ENCODE results near the gene KLK11. TPM values are rescaled to one million over a fixed set of nuclear protein-coding genes. Genes with fewer than 3 reads are reported as not detected.

KLK11 gene
- total RNA-seq, 2 experiments from 2014 or later: not detected

- Mint-ChIP-seq H3K9me3 (no peaks in the 10 kb centered on the region), H3K27ac (no peak overlapping the region), H3K4me3 (no peak overlapping the region), H3K27me3 (peaks cover 3% of the 10 kb centered on the region), H3K36me3 (no peaks in the 10 kb centered on the region), H3K4me1 (no peaks in the 10 kb centered on the region)
- DNase-seq: no peak
Measured at GRCh38 chr19:51040151-51040550, 13.7 kb upstream of the KLK11 start.

- no peak for DNase-seq
- Mint-ChIP-seq H3K4me3 (no peak overlapping the region), H3K9me3 (no peaks in the 10 kb centered on the region), H3K36me3 (no peaks in the 10 kb centered on the region), H3K27me3 (peaks cover 21% of the 10 kb centered on the region), H3K27ac (no peak overlapping the region), H3K4me1 (no peaks in the 10 kb centered on the region)
Measured at GRCh38 chr19:51036519-51036918, 10.1 kb upstream of the KLK11 start.

GRCh38 chr19:51034704-51035103, 8.3 kb upstream of the KLK11 start, which contains the start of gene KLK12:
Gene KLK12 (minus strand): TSS chr19:51035002. CDS start chr19:51034621, 381 bp downstream.
- no peak within 1 kb of the TSS for H3K4me3 Mint-ChIP-seq
- no peak for DNase-seq
- H3K27ac Mint-ChIP-seq: no peak within 1 kb of the TSS
- H3K4me1 Mint-ChIP-seq: no peaks in the 10 kb centered on the region
- H3K9me3 Mint-ChIP-seq: no peaks in the 10 kb centered on the region
- peaks cover 35% of the 10 kb centered on the region for H3K27me3 Mint-ChIP-seq
- no peaks in the 10 kb centered on the region for H3K36me3 Mint-ChIP-seq

- no peaks in the 10 kb centered on the region for H3K4me1 Mint-ChIP-seq
- no peak overlapping the region for H3K27ac Mint-ChIP-seq
- DNase-seq: no peak
- peaks cover 46% of the 10 kb centered on the region for H3K27me3 Mint-ChIP-seq
- no peak overlapping the region for H3K4me3 Mint-ChIP-seq
- H3K36me3 Mint-ChIP-seq: no peaks in the 10 kb centered on the region
- no peaks in the 10 kb centered on the region for H3K9me3 Mint-ChIP-seq
Measured at GRCh38 chr19:51031880-51032225, 5.4 kb upstream of the KLK11 start.

- no peak overlapping the region for H3K4me3 Mint-ChIP-seq
- no peaks in the 10 kb centered on the region for H3K36me3 Mint-ChIP-seq
- peaks cover 49% of the 10 kb centered on the region for H3K27me3 Mint-ChIP-seq
- DNase-seq: no peak
- no peaks in the 10 kb centered on the region for H3K9me3 Mint-ChIP-seq
- no peak overlapping the region for H3K27ac Mint-ChIP-seq
- no peaks in the 10 kb centered on the region for H3K4me1 Mint-ChIP-seq
Measured at GRCh38 chr19:51031220-51031879, 4.9 kb upstream of the KLK11 start.

GRCh38 chr19:51030631-51031030, 4.2 kb upstream of the KLK11 start:
- no peak for DNase-seq
- Mint-ChIP-seq H3K9me3 (no peaks in the 10 kb centered on the region), H3K27ac (no peak overlapping the region), H3K4me3 (no peak overlapping the region), H3K27me3 (peaks cover 54% of the 10 kb centered on the region), H3K36me3 (no peaks in the 10 kb centered on the region), H3K4me1 (no peaks in the 10 kb centered on the region)

- Mint-ChIP-seq H3K27me3 (peaks cover 53% of the 10 kb centered on the region), H3K9me3 (no peaks in the 10 kb centered on the region), H3K4me1 (no peaks in the 10 kb centered on the region), H3K4me3 (no peak overlapping the region), H3K27ac (no peak overlapping the region), H3K36me3 (no peaks in the 10 kb centered on the region)
- DNase-seq: no peak
Measured at GRCh38 chr19:51029718-51030117, 3.3 kb upstream of the KLK11 start.

- Mint-ChIP-seq H3K4me1 (no peaks in the 10 kb centered on the region), H3K36me3 (no peaks in the 10 kb centered on the region), H3K9me3 (no peaks in the 10 kb centered on the region), H3K27me3 (peaks cover 55% of the 10 kb centered on the region), H3K27ac (no peak overlapping the region), H3K4me3 (no peak overlapping the region)
- no peak for DNase-seq
Measured at GRCh38 chr19:51027873-51028272, 1.5 kb upstream of the KLK11 start.

- H3K4me1 Mint-ChIP-seq: no peaks in the 10 kb centered on the region
- H3K27ac Mint-ChIP-seq: no peak overlapping the region
- H3K4me3 Mint-ChIP-seq: no peak overlapping the region
- peaks cover 60% of the 10 kb centered on the region for H3K27me3 Mint-ChIP-seq
- H3K36me3 Mint-ChIP-seq: no peaks in the 10 kb centered on the region
- H3K9me3 Mint-ChIP-seq: no peaks in the 10 kb centered on the region
- DNase-seq: no peak
Measured at GRCh38 chr19:51027126-51027806, 850 bp upstream of the KLK11 start.

GRCh38 chr19:51025809-51026553, 435 bp downstream of the KLK11 start:
- H3K4me3 Mint-ChIP-seq: no peak overlapping the region
- H3K27me3 Mint-ChIP-seq: peaks cover 54% of the 10 kb centered on the region
- no peaks in the 10 kb centered on the region for H3K4me1 Mint-ChIP-seq
- DNase-seq: no peak
- no peak overlapping the region for H3K27ac Mint-ChIP-seq
- H3K36me3 Mint-ChIP-seq: no peaks in the 10 kb centered on the region
- no peaks in the 10 kb centered on the region for H3K9me3 Mint-ChIP-seq

GRCh38 chr19:51025401-51025800, 1.0 kb downstream of the KLK11 start:
- H3K4me3 Mint-ChIP-seq: no peak overlapping the region
- no peaks in the 10 kb centered on the region for H3K36me3 Mint-ChIP-seq
- no peak for DNase-seq
- H3K9me3 Mint-ChIP-seq: no peaks in the 10 kb centered on the region
- H3K4me1 Mint-ChIP-seq: no peaks in the 10 kb centered on the region
- no peak overlapping the region for H3K27ac Mint-ChIP-seq
- H3K27me3 Mint-ChIP-seq: peaks cover 51% of the 10 kb centered on the region

- Mint-ChIP-seq H3K27ac (no peak overlapping the region), H3K4me3 (no peak overlapping the region), H3K9me3 (no peaks in the 10 kb centered on the region), H3K36me3 (no peaks in the 10 kb centered on the region), H3K27me3 (peaks cover 53% of the 10 kb centered on the region), H3K4me1 (peaks cover under 1% of the 10 kb centered on the region)
- DNase-seq: no peak
Measured at GRCh38 chr19:51024924-51025323, 1.5 kb downstream of the KLK11 start.

- no peaks in the 10 kb centered on the region for H3K9me3 Mint-ChIP-seq
- H3K36me3 Mint-ChIP-seq: no peaks in the 10 kb centered on the region
- H3K27ac Mint-ChIP-seq: no peak overlapping the region
- no peak overlapping the region for H3K4me3 Mint-ChIP-seq
- H3K27me3 Mint-ChIP-seq: peaks cover 59% of the 10 kb centered on the region
- no peak for DNase-seq
- H3K4me1 Mint-ChIP-seq: peaks cover 1% of the 10 kb centered on the region
Measured at GRCh38 chr19:51023946-51024345, 2.5 kb downstream of the KLK11 start.

- no peaks in the 10 kb centered on the region for H3K36me3 Mint-ChIP-seq
- peaks cover 7% of the 10 kb centered on the region for H3K4me1 Mint-ChIP-seq
- H3K27me3 Mint-ChIP-seq: peaks cover 68% of the 10 kb centered on the region
- peaks cover 2% of the 10 kb centered on the region for H3K9me3 Mint-ChIP-seq
- DNase-seq: no peak
- H3K4me3 Mint-ChIP-seq: no peak overlapping the region
- H3K27ac Mint-ChIP-seq: no peak overlapping the region
Measured at GRCh38 chr19:51022526-51022925, 3.9 kb downstream of the KLK11 start.

GRCh38 chr19:51020988-51021651, 5.3 kb downstream of the KLK11 start:
- Mint-ChIP-seq H3K4me3 (no peak overlapping the region), H3K27ac (no peak overlapping the region), H3K9me3 (peaks cover 2% of the 10 kb centered on the region), H3K4me1 (peaks cover 12% of the 10 kb centered on the region), H3K27me3 (peaks cover 71% of the 10 kb centered on the region), H3K36me3 (no peaks in the 10 kb centered on the region)
- DNase-seq: no peak

Measured in activated naive CD8-positive, alpha-beta T cell treated with anti-CD3 and anti-CD28 coated beads for 36 hours (primary cell).